ENCODE results near the gene GPR68.

DNA sequence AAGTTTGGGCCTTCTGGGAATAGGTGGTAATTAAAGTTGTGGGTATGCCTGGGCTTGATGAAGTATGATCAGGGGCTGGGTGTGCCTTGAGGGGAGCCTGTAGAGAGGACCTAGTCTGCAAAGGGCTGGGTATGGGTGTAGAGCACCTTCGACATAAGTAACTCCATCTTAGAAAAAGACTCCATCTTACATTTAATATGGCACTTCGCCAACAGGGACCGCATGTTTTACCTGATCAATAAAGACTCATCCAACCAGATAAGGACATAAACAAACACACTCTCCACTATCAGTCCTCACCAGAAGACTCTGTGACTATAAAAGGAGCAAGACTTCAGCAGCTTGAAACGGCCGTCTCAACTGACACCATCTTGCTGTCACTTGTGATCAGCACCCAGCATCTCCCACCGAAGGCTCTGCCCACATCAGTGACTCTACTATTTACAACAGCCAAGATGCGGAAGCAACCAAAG lies 23.5 kb upstream of the GPR68 start:
- no peak for TF ChIP-seq CTCF (IDR thresholded peaks at IDR 0.05; ENCODE audit: low read length)
- TF ChIP-seq EZH2 (optimal IDR thresholded peaks at IDR 0.05; ENCODE audit: low read depth, low read length), result no peak
